NCI-H1048 (cell line): ENCODE results near the gene HRAS.

Experiments
- DNase-seq: peaks from one replicate; lab custom pipeline; 2025; lab: John Stamatoyannopoulos, UW

HRAS gene

DNA sequence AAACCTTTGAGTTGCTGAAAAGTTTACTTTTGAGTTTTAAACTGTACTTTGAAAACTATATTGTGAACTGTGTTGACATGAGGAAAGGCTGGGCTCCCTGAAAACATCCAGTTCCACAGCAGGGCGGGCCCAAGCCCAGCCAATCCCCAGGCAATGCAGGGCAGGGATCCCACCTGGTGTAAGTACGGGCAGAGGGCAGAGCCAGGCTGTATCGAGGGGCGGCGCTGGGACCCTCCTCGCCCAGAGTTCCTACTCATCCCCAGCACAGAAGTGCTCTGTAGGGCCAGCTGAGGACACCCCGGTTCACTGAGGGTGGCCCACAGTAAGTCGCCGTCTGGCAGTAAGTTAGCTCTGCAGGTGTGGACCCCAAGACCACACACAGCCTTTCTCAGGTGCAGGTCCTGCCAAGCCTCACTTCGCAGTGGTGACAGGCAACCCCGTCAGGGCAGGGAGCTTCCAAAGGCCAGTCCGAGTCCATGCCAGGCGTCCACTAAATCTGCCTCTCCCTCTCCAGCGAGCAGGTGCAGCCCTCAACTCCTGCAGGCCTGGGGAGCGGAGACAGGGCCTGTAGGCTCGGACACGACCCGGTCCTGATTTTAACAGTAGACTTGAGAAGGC lies 31.7 kb upstream of the HRAS start:
- no peak for DNase-seq

DNA sequence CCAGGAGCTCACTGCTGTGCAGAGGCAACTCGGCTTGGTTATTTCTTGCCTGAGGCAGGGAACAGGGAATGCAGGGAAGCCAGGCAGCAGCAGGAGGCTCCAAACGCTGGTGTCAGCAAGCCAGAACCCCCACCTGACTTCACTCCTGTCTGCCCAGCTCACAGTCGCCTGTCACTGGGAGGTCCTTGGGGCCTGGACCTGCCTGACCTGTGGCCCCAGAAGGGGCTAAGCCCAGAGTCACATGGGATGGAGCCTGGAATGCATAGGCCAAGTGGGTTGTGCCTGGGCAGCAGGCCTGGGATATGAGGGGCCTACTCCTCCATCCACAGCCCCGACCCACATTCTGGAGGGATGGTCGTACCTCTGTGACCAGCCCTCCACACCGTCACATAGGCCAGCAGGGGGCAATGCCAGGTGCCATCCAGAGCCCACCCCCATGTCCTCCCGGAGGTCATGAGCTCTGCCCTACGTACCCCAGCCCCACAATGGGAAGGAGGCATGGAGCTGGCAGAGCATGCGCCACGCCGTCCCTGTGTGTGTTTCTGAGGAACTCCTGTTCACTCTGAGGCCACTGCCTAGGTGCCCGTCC lies 30.6 kb upstream of the HRAS start:
- DNase-seq, result no peak

DNA sequence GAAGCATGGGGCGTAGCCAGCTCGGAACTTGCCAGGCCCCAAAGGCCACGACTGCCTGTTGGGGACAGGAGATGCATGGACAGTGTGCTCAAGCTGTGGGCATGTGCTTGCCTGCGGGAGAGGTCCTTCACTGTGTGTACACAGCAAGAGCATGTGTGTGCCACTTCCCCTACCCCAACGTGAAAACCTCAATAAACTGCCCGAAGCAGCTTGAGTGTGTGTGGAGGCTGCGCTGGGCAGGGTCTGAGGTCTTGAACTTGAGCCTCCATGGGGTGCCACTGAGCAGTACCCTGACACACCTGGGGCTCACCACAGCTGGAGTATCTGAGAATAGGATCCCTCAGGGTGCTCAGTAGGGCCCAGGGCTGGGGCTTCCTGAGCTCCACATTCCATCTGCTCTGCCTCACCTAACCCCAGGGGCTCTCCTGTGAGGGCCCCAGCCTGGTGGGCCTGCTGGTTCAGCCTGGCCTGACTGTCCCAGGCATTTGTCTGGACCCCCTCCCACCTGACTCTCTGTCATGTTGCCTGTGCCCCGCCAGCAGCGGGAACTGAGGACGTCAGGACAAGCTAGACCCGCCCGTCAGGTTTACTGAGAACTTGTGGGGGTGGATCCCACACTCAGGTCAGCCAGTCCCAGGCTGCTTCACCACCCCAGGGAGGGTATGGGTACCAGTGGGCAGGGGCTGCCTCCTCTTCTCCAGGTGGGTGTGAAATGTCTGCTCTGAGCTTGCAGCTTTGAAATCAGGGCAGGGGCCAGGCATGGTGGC lies 28.6 kb upstream of the HRAS start:
- no peak for DNase-seq

DNA sequence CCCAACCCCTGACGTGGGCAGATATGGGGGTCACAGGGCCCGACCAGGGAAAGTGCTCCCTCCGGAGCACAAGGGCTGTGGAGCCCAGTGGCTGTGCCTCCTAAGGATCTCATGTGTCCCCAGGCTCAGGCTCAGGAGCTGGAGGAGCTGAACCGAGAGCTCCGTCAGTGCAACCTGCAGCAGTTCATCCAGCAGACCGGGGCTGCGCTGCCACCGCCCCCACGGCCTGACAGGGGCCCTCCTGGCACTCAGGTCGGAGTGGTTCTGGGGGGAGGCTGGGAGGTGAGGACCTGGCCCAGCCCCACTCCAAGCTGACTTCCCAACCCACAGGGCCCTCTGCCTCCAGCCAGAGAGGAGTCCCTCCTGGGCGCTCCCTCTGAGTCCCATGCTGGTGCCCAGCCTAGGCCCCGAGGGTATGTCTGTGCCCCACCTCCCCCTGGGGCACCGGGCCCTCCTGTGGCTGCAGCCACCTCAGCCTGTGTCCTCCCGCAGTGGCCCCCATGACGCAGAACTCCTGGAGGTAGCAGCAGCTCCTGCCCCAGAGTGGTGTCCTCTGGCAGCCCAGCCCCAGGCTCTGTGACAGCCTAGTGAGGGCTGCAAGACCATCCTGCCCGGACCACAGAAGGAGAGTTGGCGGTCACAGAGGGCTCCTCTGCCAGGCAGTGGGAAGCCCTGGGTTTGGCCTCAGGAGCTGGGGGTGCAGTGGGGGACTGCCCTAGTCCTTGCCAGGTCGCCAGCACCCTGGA lies 27.9 kb upstream of the HRAS start:
- no peak for DNase-seq

DNA sequence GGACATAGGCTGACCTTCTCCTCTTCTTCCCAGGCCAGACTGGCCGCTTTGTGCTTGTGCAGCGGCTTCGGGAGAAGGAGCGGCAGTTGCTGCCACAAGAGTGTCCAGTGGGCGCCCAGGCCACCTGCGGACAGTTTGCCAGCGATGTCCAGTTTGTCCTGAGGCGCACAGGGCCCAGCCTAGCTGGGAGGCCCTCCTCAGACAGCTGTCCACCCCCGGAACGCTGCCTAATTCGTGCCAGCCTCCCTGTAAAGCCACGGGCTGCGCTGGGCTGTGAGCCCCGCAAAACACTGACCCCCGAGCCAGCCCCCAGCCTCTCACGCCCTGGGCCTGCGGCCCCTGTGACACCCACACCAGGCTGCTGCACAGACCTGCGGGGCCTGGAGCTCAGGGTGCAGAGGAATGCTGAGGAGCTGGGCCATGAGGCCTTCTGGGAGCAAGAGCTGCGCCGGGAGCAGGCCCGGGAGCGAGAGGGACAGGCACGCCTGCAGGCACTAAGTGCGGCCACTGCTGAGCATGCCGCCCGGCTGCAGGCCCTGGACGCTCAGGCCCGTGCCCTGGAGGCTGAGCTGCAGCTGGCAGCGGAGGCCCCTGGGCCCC lies 26.8 kb upstream of the HRAS start:
- no peak for DNase-seq

DNA sequence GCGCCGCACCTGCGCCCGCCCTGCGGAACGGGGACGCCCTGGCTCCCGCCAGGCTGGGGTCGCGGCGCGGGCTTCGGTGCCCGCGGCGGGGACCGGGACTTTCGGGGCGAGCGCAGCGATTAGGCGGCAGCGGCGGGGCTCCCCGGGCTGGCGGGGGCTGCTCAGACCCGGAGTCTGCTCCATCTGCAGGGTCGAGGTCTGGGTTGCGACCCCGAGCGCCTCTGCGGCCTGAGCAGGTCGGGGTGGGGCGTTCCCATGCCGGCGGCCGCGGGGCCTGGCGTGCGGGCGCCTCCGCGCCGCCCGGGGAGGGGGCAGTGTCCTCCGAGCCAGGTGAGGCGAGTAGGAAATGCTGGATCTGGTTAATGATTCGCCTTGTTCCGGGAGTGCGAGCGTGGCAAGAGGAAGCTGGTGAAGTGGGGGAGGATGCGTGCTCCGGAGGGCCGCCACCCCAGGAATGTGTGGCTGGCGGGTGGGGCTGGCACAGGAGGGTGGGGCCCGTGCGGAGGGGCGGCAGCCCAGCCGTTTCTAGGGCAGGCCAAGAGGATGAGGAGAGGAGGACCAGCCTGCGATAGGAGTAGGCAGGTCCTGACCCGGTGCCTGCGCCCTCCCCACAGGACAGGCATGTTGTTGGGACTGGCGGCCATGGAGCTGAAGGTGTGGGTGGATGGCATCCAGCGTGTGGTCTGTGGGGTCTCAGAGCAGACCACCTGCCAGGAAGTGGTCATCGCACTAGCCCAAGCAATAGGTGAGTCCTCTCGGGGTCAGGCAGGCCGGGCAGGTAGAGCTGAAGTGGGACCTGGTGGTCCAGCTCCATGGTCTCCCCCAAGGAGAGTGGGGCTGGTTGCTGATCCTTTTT lies 26.0 kb upstream of the HRAS start:
- DNase-seq, result no peak

DNA sequence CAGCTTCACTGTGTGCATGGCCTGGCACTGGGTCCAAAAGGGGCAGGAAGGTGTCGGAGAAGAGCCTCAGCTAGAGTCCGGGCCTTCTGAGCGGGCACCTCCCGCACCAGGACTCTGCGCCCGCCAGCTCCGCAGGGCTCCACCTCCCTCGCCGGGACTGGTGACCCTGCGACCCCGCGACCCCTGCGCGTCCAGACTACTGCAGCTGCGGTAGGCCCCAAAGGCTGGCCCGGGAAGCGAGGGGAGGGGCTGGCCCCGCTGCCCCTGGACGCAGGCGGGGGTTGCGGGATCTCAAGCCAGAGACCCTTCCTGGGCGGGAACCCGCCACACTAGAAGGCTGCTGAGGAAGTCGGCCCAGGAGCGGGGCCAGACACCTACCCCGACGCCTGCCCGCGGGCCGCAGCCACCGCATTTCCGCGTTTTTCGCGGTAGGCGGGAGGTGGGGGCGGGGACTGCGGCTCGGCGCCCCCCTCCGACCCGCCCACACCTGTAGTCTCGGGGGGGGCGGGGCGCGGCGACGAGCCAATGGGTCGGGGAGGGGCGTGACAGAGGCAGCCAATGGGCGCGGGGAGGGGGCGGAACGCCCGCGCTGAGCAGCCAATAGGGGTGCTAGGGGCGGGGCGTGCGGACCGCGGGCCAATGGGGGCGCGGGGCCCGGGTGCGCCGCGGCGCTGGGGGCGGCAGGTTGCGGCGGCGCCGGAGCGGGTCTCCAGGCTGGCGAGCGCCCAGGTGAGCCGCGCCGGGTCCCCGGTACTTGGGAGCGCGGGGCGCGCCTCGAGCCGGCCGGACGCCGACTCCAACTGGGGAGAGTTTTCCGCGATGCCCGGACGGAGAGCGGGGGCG lies 25.1 kb upstream of the HRAS start, which contains the start of the genes LMNTD2 and RASSF7:
LMNTD2 (minus strand) TSS at position 434 of the 843 bp plus-strand sequence; CDS start at position 412, 22 bp downstream.
RASSF7 (plus strand) TSS at position 666 of the 843 bp plus-strand sequence. CDS start 799 bp downstream, outside the sequence.
- DNase-seq, result peak; percentile 73

DNA sequence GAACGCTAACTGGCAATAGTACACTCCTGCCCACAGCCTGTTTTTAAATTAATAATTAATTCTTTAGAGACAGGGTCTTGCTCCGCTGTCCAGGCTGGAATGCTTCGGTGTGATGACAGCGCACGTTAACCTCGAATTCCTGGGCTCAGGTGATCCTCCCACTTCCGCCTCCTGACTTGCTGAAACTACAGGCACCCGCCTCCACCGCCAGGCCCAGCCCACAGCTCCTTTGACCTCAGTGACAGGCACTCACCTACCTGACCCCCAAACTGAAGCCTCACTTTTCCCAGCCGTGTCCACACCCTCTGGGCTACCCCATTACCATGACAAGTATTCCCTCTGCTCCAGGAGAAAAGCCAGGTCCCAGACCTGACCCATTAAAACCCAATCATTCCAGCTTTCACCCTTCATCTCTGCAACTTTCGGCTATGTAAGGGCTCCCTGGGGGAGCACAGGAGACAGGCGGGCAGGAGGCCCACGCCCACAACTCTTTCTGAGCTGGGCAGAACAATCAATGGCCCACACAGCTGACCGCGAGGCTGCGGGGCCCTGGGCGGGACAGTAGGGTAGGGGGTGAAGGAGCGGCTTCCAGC lies 24.4 kb upstream of the HRAS start:
- DNase-seq, result no peak

DNA sequence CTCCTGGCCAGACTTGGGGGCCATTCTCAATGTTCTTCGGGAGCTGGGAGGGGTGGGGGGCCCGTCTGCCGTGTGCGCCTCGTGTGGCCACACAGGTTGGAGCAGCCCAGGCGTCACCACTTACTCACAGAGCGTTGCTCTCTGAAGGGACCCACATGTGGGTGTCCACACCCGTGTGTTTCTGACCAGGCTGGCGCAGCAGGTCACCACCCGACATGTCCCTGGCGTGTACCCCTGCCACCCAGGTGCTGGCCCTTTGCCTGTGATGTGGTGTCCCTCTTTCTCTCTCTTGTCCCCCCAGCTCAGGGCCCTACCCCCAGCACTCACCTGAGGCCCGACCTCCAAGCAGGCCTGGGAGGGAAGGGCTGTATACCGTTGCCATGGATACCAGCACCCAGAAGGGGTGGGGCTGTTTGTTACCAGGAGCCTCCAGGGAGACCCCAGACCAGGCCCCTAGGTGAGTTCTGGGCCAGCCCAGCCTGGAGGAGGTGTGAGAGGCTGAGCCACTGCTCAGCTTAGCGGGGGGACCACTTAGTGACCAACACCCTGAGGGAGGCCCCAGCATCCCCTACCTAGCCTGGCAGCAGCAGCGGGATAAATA lies 23.7 kb upstream of the HRAS start:
- no peak for DNase-seq

DNA sequence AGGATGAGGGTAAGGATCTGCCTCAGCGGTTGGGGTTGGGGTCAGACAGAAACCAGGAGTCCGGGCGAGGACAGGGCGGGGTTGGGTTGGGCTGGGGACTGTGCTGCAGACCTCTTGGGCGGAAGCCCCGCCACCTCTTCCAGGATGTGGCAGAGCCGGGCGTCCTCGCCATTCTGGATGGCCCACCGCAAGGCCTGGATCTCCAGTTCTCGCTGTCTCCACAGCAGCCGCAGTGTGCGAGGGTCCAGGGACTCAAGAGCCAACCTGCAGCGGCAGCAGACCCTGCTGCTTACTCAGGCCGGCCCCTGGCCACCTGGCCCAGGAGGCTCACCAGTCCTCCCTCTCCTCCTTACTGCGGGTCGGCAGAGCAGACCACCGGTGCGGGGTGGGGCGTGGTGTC lies 23.1 kb upstream of the HRAS start:
- no peak for DNase-seq

DNA sequence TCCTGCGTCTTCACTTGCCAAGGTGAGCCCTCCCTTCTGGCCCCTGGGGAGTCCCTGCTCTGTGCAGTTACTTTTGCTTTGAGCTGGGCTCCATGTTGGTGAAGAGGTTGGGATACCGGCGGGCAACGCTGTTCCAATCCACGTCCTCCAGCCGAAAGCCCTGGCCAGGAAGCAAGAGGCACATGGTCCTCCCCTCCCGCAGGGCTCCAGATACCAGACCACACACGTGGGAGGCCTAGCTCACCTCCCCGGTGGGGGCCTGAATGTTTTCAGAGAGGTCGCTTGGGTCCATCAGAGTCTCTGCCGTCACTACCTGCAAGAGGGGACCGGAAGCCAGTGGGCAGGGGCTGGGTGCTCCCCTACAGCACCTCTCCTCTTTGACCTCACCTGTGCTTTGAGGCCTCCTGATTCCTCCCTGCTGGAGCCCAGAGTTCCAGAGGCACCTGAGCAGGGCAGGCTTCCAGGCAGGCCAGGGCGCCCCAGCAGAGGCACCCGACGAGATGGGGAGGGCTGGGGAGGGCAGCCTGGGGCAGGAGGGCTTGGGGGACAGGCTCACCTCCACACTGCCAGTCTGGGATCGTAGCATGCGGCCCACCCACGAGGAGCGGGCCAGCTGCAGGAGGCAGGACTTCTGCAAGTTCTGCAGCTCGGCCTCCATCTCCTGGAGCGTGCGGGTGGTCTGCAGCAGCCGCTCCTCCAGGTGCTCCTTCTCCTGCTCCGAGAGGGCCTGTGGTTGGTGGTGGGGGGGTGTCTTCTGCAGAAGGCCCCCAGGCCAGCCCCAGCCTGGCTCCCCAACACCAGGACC lies 22.2 kb upstream of the HRAS start:
- DNase-seq, result no peak

DNA sequence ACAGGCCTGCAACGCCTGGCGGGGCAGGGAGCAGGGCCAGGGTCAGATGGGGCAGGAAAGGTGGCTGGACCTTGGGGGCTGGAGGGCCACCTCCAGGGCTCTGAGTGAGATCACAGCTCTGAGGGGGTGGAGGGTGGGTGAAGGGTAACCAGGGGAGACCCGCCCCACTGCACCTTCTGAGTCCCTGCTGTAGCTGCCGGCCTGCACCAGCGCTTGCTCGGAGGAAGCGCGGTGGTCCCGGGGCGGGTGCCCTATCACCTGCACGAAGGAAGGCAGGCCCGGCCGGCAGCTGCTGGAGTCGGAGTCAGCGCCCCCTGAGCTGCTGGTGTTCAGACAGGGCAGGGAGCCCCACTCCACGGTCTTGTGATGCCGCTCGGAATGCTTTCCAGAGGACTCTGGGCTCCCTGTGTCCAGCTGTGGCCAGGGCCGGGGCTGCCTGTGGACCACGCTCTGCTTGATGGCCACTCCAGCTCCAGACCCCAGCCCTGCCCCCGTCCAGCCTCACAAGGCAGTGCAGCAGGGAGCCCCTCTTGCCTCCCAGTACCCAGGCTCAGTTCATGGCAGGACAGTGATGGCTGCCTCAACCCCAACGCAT lies 21.4 kb upstream of the HRAS start:
- no peak for DNase-seq

DNA sequence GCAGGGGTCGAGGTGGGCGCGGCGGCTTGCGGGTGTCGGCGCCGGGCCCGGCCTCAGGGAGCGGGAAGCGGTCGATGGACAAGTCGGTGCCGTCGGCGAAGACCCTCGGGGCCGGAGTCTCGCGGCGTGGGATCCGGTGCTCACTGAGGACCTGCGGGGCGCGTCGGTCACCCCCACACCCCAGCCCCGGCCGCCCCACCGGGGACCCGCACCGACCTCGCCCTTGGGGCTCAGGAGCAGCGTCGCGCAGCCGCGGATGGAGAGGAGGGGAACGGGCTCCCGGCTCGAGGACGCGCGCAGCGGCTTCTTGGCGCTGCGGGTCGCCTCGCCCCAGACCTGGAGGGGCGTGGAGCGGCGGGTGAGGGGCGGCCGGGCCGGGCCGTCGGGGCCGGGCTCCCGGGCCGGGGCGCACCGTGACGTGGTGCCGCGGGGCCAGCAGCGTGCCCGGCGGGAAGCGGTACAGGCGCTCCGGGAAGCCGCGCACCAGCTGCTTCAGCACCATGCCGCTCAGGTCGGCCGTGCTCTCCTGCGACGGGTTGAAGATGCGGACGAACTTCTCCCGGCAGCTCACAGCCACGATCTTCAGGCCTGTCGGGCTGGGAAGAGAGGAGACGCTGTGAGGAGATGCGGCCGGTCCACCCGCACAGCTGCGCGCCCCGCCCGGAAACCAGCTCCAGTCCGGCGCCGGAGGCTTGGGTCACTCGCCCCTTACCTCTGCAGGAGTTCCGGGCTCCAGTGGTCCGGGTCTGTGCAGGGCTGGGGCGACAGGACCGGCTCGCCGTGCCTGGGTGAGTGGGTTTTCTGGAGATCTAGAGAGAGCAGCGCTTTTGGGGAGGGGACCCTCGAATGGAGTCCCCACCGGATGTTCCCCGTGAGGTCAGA lies 20.6 kb upstream of the HRAS start:
- no peak for DNase-seq

DNA sequence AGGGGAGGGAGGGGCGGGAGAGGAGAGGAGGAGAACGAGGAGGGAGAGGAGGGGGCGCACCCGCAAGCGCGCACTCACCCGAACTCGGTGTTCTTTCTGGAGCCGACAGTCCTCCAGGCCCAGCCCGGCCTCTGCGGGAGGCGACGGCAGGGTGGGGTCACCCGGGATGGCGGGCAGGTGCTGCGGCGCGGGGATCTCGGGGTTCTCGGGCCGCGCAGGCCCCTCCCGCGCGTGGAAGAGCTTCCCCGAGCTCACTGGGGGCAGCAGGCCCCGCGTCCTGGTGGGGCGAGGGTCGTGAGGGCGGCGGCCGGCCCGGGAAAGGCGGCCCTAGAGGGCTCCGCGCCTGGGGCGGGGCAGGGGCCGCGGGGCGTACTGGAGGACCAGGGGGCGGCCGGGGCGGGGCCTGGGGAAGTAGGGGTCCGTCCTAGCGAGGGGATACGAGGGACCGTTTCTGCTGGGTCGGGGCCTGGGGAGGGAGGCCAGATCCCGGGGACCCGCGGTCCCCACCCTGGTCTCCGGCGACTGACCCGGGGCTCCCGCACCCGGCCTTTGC lies 19.9 kb upstream of the HRAS start:
- no peak for DNase-seq

DNA sequence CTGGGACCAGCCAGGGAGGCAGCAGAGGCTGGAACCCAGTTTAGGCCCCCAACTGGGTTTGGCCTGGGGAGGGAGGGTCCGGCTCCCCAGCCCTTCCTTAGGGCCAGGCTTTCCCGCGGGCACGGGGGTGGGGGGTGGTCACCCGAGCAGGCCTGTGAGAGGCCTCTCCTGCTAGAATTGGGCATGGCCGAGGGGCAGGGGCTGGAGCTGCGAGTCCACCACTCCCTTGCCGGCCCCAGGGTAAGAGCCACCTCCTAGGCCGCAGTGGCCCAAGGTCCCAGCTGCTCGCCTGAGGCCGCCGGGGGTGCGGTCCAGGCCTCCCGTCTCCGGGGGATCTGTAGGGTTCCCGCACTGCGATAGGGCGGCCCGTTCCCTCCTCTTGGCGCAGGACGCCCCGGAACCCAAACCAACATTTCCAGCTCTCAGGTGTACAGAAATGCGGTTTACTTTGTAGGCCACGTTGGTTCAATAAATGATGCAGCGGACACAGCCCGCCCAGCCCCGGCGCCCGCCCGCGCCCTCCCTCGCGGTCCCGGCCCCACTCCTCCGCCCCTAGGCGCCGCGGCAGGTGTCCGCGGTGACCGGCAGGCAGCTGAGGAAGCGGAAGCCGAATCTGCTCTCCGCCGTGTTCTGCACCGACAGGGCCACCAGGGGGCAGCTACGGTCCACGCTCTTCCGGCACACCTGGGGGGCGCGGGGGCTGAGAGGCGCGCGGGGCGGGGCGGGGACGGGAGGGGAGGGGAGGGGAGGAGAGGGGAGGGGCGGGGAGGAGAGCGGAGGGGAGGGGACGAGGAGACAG lies 19.3 kb upstream of the HRAS start:
- peak; percentile 52 for DNase-seq

DNA sequence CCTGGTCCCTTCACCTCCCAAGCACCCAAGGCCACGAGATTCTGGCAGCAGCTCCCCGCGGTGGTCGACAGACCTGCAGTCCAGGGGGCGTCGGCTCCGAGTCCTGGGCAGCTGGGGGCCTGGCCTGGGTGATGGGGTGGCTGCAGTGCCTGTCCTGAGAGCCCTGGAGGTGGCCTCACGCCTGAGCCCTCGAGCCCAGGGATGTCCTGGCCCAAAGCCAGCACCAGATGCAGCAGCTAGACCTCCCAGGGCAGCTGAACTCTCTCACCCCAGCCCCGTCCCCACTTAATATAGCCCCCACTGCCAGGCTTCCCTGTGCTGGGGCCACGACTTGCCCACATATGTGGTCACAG lies 18.6 kb upstream of the HRAS start:
- DNase-seq, result no peak
